MCF 10A (cell line): Measurements from ENCODE around the gene MDH2. TPM values are rescaled to one million over a fixed set of nuclear protein-coding genes. Genes with fewer than 3 reads are reported as not detected.
"Not testable (repeated sequence)": the region's sequence is repeated elsewhere in the genome, so short reads cannot be mapped to it uniquely, and the experiment has no call there.

Experiments used
- BruUV-seq: library from RNA; stranded (reverse); fragments of 400-500 nt; replicated peaks from 2 replicates; lab custom pipeline; 2021; lab: Mats Ljungman, UMichigan
- CTCF ChIA-PET: fragments of 300-600 bp; sonication (Branson Sonifier 250); formaldehyde crosslinking; extraction: SDS; loops from one replicate; lab custom pipeline; 2021; ENCODE audit warnings: antibody characterized with exemption, inconsistent platforms; lab: Yijun Ruan, JAX
- POLR2A ChIA-PET: fragments of 300-600, 350-650 bp; sonication (Branson Sonifier 250); formaldehyde crosslinking; extraction: SDS; loops from one replicate; lab custom pipeline; 2020; ENCODE audit warnings: antibody characterized with exemption, inconsistent platforms; lab: Yijun Ruan, JAX
- DNase-seq: peaks from one replicate; pipeline ENCODE4 v3.0.0-alpha.2; 2018; ENCODE audit not compliant: unreplicated experiment
- H3K27ac Mint-ChIP-seq: one replicate; pipeline ENCODE4 v1.8.0; 2022; ENCODE audit warnings: mild to moderate bottlenecking, low read depth, mixed read lengths; ENCODE audit not compliant: unreplicated experiment
- H3K27me3 Mint-ChIP-seq: one replicate; pipeline ENCODE4 v1.8.0; 2022; ENCODE audit warnings: mixed read lengths; ENCODE audit not compliant: insufficient read depth, unreplicated experiment
- H3K36me3 Mint-ChIP-seq: one replicate; pipeline ENCODE4 v1.8.0; 2022; ENCODE audit warnings: mild to moderate bottlenecking, moderate library complexity, mixed read lengths; ENCODE audit not compliant: insufficient read depth, unreplicated experiment
- H3K4me1 Mint-ChIP-seq: one replicate; pipeline ENCODE4 v1.8.0; 2022; ENCODE audit warnings: mixed read lengths; ENCODE audit not compliant: insufficient read depth, unreplicated experiment
- H3K4me3 Mint-ChIP-seq: one replicate; pipeline ENCODE4 v1.8.0; 2022; ENCODE audit warnings: mild to moderate bottlenecking, moderate library complexity, mixed read lengths; ENCODE audit not compliant: unreplicated experiment
- H3K9me3 Mint-ChIP-seq: one replicate; pipeline ENCODE4 v1.8.0; 2022; ENCODE audit warnings: mixed read lengths; ENCODE audit not compliant: unreplicated experiment
- CTCF ChIP-seq: fragments of 200-600 bp; IDR thresholded peaks from one replicate; pipeline ENCODE4 v1.8.0; 2022; ENCODE audit warnings: antibody characterized with exemption, mild to moderate bottlenecking; ENCODE audit not compliant: unreplicated experiment
- intact Hi-C: fragments of 100-400 bp; cut with micrococcal nuclease; formaldehyde crosslinking; loops from 2 replicates; pipeline ENCODE4 v1.14.1; 2022
- total RNA-seq: library from RNA; stranded (reverse); gene quantifications from 2 replicates; pipeline ENCODE4 v1.2.3, GENCODE V29; 2022

The MDH2 gene
- total RNA-seq, 1 experiment from 2014 or later, result 328 TPM

- H3K36me3 Mint-ChIP-seq, BruUV-seq, CTCF ChIA-PET, H3K27ac Mint-ChIP-seq, intact Hi-C loops, H3K9me3 Mint-ChIP-seq, H3K4me3 Mint-ChIP-seq, H3K27me3 Mint-ChIP-seq, DNase-seq: not testable (repeated sequence)
- H3K4me1 Mint-ChIP-seq, result peaks cover 13% of the 10 kb centered on the region
- POLR2A ChIA-PET, result interaction anchor here (1.1 kb wide), 1 partner anchor 58 kb away, joined by 3 read pairs; no protein-coding TSS in a partner anchor
Measured at GRCh38 chr7:76106130-76106529, 58.2 kb downstream of the MDH2 start.

DNA sequence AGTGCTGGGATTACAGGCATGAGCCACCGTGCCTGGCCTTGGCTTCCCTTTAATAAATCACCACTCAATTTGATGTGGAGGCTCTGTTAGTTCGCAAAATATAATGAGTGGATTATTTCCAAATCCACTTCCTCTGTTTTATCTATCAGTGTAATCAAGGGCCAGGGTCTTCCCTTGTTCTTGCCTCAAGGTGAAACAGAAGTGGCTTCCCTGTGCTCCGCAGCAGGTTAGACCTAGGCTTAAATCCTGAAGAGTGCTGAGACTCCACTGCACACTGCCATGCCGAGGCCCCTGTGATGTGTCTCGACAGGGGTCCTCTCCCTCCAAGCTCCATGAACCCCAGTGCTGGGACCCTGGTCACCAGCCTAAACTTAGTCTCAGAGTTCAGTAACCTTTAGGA is 59.0 kb downstream of the MDH2 start:
- Mint-ChIP-seq H3K9me3 (no peaks in the 10 kb centered on the region), H3K36me3 (no peaks in the 10 kb centered on the region), H3K4me1 (peaks cover 13% of the 10 kb centered on the region), H3K4me3 (no peak overlapping the region), H3K27me3 (no peaks in the 10 kb centered on the region), H3K27ac (no peak overlapping the region)
- POLR2A ChIA-PET, result no interaction called here
- no TSS peak for BruUV-seq
- CTCF ChIA-PET, result interaction anchor here (0.6 kb wide), 1 partner anchor 16 kb away, joined by 3 read pairs; no protein-coding TSS in a partner anchor
- intact Hi-C loops, result no loop called here
- DNase-seq, result no peak
- TF ChIP-seq CTCF, result no peak

DNA sequence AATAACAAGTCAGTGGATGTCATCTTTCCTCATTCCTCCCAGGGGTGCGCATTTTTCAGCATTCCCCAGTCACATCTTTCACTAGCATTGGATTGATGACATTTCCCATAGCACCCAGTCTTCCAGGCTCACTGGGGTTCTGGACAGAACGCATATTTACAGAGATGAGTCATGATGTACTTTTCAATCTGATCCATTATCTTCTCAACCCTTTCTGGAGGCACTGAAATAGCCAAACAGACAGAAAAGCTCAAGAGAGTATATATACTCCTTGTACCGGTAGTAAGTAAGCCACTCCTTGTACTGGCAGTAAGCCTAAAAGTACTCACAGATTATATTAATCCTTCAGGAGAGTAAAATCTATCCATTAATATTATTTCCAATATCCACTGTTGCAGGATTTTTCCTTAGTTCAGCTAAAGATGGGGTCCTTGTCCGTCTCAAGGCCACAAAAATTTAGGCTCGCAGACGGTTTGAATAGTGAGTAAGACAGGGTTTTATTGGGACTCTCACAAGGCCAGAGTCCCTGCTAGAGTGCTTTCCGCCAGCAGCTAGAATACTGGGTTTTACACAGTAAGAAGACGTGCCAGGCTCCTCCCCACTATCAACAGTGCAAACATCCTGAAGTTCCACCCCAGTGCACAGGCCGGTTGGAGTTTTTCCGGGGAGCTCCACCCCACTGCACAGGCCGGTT is 60.8 kb downstream of the MDH2 start:
- no TSS peak for BruUV-seq
- DNase-seq, result no peak
- ChIA-PET CTCF (no interaction called here), POLR2A (no interaction called here)
- Mint-ChIP-seq H3K27me3 (no peaks in the 10 kb centered on the region), H3K4me1 (peaks cover 13% of the 10 kb centered on the region), H3K27ac (no peak overlapping the region), H3K4me3 (no peak overlapping the region), H3K9me3 (no peaks in the 10 kb centered on the region), H3K36me3 (no peaks in the 10 kb centered on the region)
- intact Hi-C loops, result no loop called here
- no peak for TF ChIP-seq CTCF

- BruUV-seq, H3K4me3 Mint-ChIP-seq, POLR2A ChIA-PET, H3K36me3 Mint-ChIP-seq, intact Hi-C loops, H3K27ac Mint-ChIP-seq, H3K9me3 Mint-ChIP-seq, H3K27me3 Mint-ChIP-seq, DNase-seq: not testable (repeated sequence)
- CTCF ChIA-PET, result interaction anchor here (0.6 kb wide), 1 partner anchor 510 kb away, joined by 3 read pairs; no protein-coding TSS in a partner anchor
- H3K4me1 Mint-ChIP-seq, result peaks cover 11% of the 10 kb centered on the region
Measured at GRCh38 chr7:76113042-76113630, 65.2 kb downstream of the MDH2 start.

DNA sequence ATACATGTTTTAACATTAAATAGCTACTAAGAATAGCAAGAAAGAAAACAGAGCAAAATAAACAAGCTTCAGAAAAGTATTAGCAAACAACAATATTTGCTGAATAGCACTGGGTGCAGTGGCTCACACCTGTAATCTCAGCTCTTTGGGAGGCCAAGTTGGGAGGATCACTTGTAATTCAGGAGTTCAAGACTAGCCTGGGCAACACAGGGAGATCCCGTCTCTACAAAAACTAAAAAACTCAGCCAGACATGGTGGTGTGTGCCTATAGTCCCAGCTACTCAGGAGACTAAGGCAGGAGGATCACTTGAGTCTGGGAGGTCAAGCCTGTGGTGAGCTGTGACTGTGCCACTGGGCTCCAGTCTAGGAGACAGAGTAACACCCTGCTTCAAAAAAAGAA is 66.8 kb downstream of the MDH2 start:
- intact Hi-C loops, H3K9me3 Mint-ChIP-seq, H3K36me3 Mint-ChIP-seq, BruUV-seq, DNase-seq, H3K27me3 Mint-ChIP-seq, H3K4me1 Mint-ChIP-seq, H3K4me3 Mint-ChIP-seq, POLR2A ChIA-PET, H3K27ac Mint-ChIP-seq: not testable (repeated sequence)
- CTCF ChIA-PET, result interaction anchor here (0.6 to 1.3 kb wide), 4 partner anchors 15 to 1566 kb away, joined by 3 to 5 read pairs (median 4); no protein-coding TSS in a partner anchor

Other genes starting within 250 kb of the MDH2 start
- not detected in 2 replicates for gene CCL24, start 234.3 kb upstream of the MDH2 start, total RNA-seq
- 36.1 and 38.6 TPM in 2 replicates for gene RHBDD2, start 169.1 kb upstream of the MDH2 start, total RNA-seq
- gene POR, start 133.0 kb upstream of the MDH2 start, total RNA-seq, result 45.1 and 58.0 TPM in 2 replicates
- 19.3 and 19.4 TPM in 2 replicates for gene TMEM120A, start 53.5 kb upstream of the MDH2 start, total RNA-seq
- gene STYXL1, start 106 bp upstream of the MDH2 start, total RNA-seq, result 49.3 and 79.7 TPM in 2 replicates
- 0.70 and 0.71 TPM in 2 replicates for gene SRRM3, start 153.8 kb downstream of the MDH2 start, total RNA-seq